Gastrocnemius medialis (tissue), 4 donors: ENCODE results near the gene ASPHD2.

ENCODE experiments used
- POLR2A ChIP-seq, 2 donors: fragments of 450-650 bp; IDR thresholded peaks; one replicate each; pipeline ENCODE4 v1.6.1; 2017; ENCODE audit warnings: antibody characterized with exemption in 2 of 2, mild to moderate bottlenecking in 2 of 2, moderate library complexity in 2 of 2
- TF ChIP-seq, protein P1 (sequence below), 5 experiments: fragments of 450-650 bp in 3 of 5; fragments of 200-600 bp in 2 of 5; sonication (generic) in 2 of 5; IDR thresholded peaks in 4 of 5; conservative IDR thresholded peaks in 1 of 5; 1 replicate in 4 of 5; 2 replicates in 1 of 5; pipeline ENCODE4 v1.5.1; 2016 to 2019; ENCODE audit warnings: antibody characterized with exemption in 5 of 5, mild to moderate bottlenecking in 3 of 5, moderate library complexity in 3 of 5

DNA sequence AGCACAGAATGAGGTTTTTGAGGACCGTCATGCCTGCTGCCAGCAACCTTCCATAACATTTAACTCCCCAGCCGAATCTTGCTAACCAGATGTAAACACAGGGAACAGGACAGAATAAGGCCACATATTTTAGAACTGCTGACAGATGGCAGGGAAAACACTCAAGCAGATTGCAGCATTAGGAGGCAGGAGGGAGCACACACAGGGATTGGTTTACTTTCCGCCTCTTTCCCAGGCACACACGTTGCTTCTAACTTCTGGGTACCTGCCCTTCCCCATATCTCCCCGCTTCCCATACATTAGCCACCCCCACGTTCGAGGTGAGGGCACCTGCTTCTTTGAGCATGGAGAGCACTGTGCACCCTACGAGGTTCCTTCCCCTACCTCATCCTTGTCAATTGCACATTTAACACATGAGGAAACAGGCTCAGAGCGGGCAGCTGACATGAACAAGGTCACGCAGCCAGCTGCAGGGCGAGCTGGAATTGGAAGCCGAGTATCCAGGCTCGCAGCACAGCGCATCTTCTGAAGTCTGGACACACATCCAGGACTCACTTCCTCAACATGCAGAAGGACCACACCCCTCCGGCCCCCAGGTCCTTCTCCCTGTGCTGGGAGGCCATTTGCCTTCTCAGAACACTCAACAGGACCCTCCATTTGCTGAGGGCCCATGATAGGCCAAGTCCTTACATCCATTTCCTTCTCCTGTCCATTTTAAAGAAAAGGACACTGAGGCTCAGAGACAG, 18.7 kb downstream of the ASPHD2 start:
- no peak for TF ChIP-seq POLR2A (IDR thresholded peaks at IDR 0.05)
- TF ChIP-seq, protein P1, sequence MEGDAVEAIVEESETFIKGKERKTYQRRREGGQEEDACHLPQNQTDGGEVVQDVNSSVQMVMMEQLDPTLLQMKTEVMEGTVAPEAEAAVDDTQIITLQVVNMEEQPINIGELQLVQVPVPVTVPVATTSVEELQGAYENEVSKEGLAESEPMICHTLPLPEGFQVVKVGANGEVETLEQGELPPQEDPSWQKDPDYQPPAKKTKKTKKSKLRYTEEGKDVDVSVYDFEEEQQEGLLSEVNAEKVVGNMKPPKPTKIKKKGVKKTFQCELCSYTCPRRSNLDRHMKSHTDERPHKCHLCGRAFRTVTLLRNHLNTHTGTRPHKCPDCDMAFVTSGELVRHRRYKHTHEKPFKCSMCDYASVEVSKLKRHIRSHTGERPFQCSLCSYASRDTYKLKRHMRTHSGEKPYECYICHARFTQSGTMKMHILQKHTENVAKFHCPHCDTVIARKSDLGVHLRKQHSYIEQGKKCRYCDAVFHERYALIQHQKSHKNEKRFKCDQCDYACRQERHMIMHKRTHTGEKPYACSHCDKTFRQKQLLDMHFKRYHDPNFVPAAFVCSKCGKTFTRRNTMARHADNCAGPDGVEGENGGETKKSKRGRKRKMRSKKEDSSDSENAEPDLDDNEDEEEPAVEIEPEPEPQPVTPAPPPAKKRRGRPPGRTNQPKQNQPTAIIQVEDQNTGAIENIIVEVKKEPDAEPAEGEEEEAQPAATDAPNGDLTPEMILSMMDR (IDR thresholded peaks at IDR 0.05 in 4 of 5, conservative IDR thresholded peaks at IDR 0.05 in 1 of 5): no peak
